ENCODE results near the gene AGBL4.

The AGBL4 gene

DNA sequence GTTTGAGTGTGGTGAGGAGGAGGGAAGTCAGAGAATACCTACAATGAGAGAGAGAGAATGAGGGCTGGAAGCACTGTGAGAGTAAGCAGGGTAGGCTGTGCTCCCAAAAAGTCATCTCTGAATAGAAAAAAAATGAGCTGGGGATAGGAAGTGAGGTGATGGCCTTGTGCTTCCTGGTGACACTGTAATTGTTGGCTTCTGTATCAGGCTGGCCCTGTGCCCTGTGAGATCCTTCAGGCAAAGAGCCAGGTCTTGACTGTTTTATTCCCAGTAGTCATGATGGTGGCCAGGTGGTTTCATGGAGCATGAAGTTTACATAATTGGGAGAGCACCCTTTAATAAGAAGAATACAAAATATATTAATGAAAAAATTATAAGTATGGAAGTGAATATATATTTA lies 1531.4 kb downstream of the AGBL4 start:
- no peak for TF ChIP-seq FOXM1 (IDR thresholded peaks at IDR 0.05; ENCODE audit: borderline replicate concordance, low read depth)
- TF ChIP-seq CEBPB (IDR thresholded peaks at IDR 0.05): no peak
- TF ChIP-seq, protein P1, sequence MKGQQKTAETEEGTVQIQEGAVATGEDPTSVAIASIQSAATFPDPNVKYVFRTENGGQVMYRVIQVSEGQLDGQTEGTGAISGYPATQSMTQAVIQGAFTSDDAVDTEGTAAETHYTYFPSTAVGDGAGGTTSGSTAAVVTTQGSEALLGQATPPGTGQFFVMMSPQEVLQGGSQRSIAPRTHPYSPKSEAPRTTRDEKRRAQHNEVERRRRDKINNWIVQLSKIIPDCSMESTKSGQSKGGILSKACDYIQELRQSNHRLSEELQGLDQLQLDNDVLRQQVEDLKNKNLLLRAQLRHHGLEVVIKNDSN (IDR thresholded peaks at IDR 0.05): no peak
- TF ChIP-seq TAF1 (IDR thresholded peaks at IDR 0.05; ENCODE audit: low read depth): no peak
- TF ChIP-seq, protein P2, sequence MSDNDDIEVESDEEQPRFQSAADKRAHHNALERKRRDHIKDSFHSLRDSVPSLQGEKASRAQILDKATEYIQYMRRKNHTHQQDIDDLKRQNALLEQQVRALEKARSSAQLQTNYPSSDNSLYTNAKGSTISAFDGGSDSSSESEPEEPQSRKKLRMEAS (IDR thresholded peaks at IDR 0.05): no peak
- TF ChIP-seq RAD21 (IDR thresholded peaks at IDR 0.05; ENCODE audit: low read depth): no peak
- no peak for TF ChIP-seq EGR1 (IDR thresholded peaks at IDR 0.05)
- no peak for TF ChIP-seq YY1 (IDR thresholded peaks at IDR 0.05; ENCODE audit: low read depth)
- no peak for TF ChIP-seq CREB1 (IDR thresholded peaks at IDR 0.05; ENCODE audit: low read depth)
- TF ChIP-seq ZBTB7A (IDR thresholded peaks at IDR 0.05; ENCODE audit: low read depth): no peak
- no peak for TF ChIP-seq EP300 (IDR thresholded peaks at IDR 0.05; ENCODE audit: borderline replicate concordance)
- no peak for TF ChIP-seq TCF12 (IDR thresholded peaks at IDR 0.05; ENCODE audit: low read depth)
- no peak for TF ChIP-seq TEAD4 (IDR thresholded peaks at IDR 0.05)
- no peak for TF ChIP-seq NFIC (IDR thresholded peaks at IDR 0.05)
- TF ChIP-seq, protein P3, sequence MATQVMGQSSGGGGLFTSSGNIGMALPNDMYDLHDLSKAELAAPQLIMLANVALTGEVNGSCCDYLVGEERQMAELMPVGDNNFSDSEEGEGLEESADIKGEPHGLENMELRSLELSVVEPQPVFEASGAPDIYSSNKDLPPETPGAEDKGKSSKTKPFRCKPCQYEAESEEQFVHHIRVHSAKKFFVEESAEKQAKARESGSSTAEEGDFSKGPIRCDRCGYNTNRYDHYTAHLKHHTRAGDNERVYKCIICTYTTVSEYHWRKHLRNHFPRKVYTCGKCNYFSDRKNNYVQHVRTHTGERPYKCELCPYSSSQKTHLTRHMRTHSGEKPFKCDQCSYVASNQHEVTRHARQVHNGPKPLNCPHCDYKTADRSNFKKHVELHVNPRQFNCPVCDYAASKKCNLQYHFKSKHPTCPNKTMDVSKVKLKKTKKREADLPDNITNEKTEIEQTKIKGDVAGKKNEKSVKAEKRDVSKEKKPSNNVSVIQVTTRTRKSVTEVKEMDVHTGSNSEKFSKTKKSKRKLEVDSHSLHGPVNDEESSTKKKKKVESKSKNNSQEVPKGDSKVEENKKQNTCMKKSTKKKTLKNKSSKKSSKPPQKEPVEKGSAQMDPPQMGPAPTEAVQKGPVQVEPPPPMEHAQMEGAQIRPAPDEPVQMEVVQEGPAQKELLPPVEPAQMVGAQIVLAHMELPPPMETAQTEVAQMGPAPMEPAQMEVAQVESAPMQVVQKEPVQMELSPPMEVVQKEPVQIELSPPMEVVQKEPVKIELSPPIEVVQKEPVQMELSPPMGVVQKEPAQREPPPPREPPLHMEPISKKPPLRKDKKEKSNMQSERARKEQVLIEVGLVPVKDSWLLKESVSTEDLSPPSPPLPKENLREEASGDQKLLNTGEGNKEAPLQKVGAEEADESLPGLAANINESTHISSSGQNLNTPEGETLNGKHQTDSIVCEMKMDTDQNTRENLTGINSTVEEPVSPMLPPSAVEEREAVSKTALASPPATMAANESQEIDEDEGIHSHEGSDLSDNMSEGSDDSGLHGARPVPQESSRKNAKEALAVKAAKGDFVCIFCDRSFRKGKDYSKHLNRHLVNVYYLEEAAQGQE (IDR thresholded peaks at IDR 0.05; ENCODE audit: low read depth): no peak

DNA sequence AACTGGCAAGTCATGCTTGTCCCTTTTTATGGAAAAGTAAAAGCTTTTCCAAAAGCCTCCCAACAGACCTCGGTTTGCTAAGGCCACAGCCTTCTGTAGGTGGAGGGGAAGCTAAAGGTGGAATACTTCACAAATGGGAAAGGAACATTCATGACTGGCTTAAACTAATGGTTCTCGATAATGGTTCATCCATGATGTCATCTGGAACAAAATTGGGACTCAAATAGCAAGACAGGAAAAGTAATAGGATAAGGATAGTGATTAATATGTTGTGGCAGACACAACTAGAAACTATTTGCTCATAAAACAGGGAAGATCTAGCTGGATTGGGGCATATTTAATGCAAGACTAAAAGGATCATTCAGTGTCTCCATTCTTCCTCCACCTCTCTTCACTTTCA lies 1535.0 kb downstream of the AGBL4 start:
- TF ChIP-seq CEBPB (IDR thresholded peaks at IDR 0.05): no peak

Data from Ishikawa (cell line).